H9 (cell line): Measurements from ENCODE around the gene C17orf107. TPM values are rescaled to one million over a fixed set of nuclear protein-coding genes. Genes with fewer than 3 reads are reported as not detected.

ENCODE experiments used
- DNase-seq: peaks from one replicate; pipeline ENCODE4 v3.0.0-alpha.2; 2017
- H2AFZ ChIP-seq: one replicate; pipeline ENCODE4 v1.6.1; 2013; ENCODE audit warnings: mild to moderate bottlenecking, low read length, control low read depth, moderate library complexity
- H2AK5ac ChIP-seq: 2 replicates; pipeline ENCODE4 v1.6.1; 2013; ENCODE audit warnings: low read length, control low read depth, mixed read lengths; ENCODE audit not compliant: insufficient read length
- H2BK120ac ChIP-seq: one replicate; pipeline ENCODE4 v1.6.1; 2013; ENCODE audit warnings: low read depth, mild to moderate bottlenecking, low read length, control low read depth, inconsistent platforms; ENCODE audit not compliant: poor library complexity, severe bottlenecking
- H2BK12ac ChIP-seq: 2 replicates; pipeline ENCODE4 v1.6.1; 2013; ENCODE audit warnings: low read length, control low read depth, mixed read lengths, low read depth; ENCODE audit not compliant: insufficient read length
- H2BK15ac ChIP-seq: 2 replicates; pipeline ENCODE4 v1.6.1; 2013; ENCODE audit warnings: low read depth, low read length, control low read depth
- H2BK20ac ChIP-seq: one replicate; pipeline ENCODE4 v1.6.1; 2013; ENCODE audit warnings: low read depth, mild to moderate bottlenecking, low read length, control low read depth, inconsistent platforms; ENCODE audit not compliant: poor library complexity, severe bottlenecking
- H2BK5ac ChIP-seq: 2 replicates; pipeline ENCODE4 v1.6.1; 2013; ENCODE audit warnings: low read length, control low read depth, mixed read lengths; ENCODE audit not compliant: insufficient read length
- H3K14ac ChIP-seq: 2 replicates; pipeline ENCODE4 v1.6.1; 2013; ENCODE audit warnings: low read length, control low read depth; ENCODE audit not compliant: insufficient read depth
- H3K18ac ChIP-seq: 2 replicates; pipeline ENCODE4 v1.6.1; 2013; ENCODE audit warnings: low read depth, mild to moderate bottlenecking, mixed read lengths, low read length, control low read depth; ENCODE audit not compliant: insufficient read length
- H3K23ac ChIP-seq: 2 replicates; pipeline ENCODE4 v1.6.1; 2013; ENCODE audit warnings: low read length, control low read depth, mixed read lengths, low read depth; ENCODE audit not compliant: insufficient read length
- H3K23me2 ChIP-seq: 2 replicates; pipeline ENCODE4 v1.6.1; 2013; ENCODE audit warnings: low read depth, mild to moderate bottlenecking, mixed read lengths, low read length, control low read depth; ENCODE audit not compliant: insufficient read length, poor library complexity, severe bottlenecking
- H3K27ac ChIP-seq: 2 replicates; pipeline ENCODE4 v1.5.1; 2013; ENCODE audit warnings: low read length, control low read depth, mixed read lengths, low read depth; ENCODE audit not compliant: insufficient read length
- H3K27me3 ChIP-seq: 2 replicates; pipeline ENCODE4 v1.6.1; 2013; ENCODE audit warnings: low read length, control low read depth, inconsistent platforms; ENCODE audit not compliant: insufficient read depth
- H3K4ac ChIP-seq: 2 replicates; pipeline ENCODE4 v1.6.1; 2013; ENCODE audit warnings: low read depth, mild to moderate bottlenecking, control low read depth, inconsistent platforms, low read length, moderate library complexity
- H3K4me1 ChIP-seq: 2 replicates; pipeline ENCODE4 v1.6.1; 2013; ENCODE audit warnings: low read length, control low read depth, inconsistent platforms; ENCODE audit not compliant: insufficient read depth
- H3K4me2 ChIP-seq: 2 replicates; pipeline ENCODE4 v1.6.1; 2013; ENCODE audit warnings: low read length, control low read depth, mixed read lengths; ENCODE audit not compliant: insufficient read length, insufficient read depth
- H3K56ac ChIP-seq: 2 replicates; pipeline ENCODE4 v1.6.1; 2013; ENCODE audit warnings: low read depth, mild to moderate bottlenecking, mixed read lengths, low read length, control low read depth; ENCODE audit not compliant: insufficient read length
- H3K79me1 ChIP-seq: 2 replicates; pipeline ENCODE4 v1.6.1; 2013; ENCODE audit warnings: low read depth, mild to moderate bottlenecking, moderate library complexity, low read length, control low read depth, inconsistent platforms; ENCODE audit not compliant: insufficient read depth, poor library complexity, severe bottlenecking
- H3K79me2 ChIP-seq: 2 replicates; pipeline ENCODE4 v1.6.1; 2013; ENCODE audit warnings: low read length, control low read depth, inconsistent platforms; ENCODE audit not compliant: insufficient read depth
- H3K9ac ChIP-seq: 2 replicates; pipeline ENCODE4 v1.6.1; 2013; ENCODE audit warnings: low read length, control low read depth, mixed read lengths; ENCODE audit not compliant: insufficient read length; ENCODE audit errors: extremely low read depth
- H3K9me3 ChIP-seq: one replicate; pipeline ENCODE4 v1.6.1; 2013; ENCODE audit warnings: low read depth, low read length, inconsistent platforms; ENCODE audit not compliant: control insufficient read depth
- H3T11ph ChIP-seq: one replicate; pipeline ENCODE4 v1.6.1; 2013; ENCODE audit warnings: mild to moderate bottlenecking, low read length, control low read depth, inconsistent platforms
- H4K20me1 ChIP-seq: one replicate; pipeline ENCODE4 v1.6.1; 2013; ENCODE audit not compliant: control insufficient read depth, insufficient read length, insufficient read depth
- H4K5ac ChIP-seq: 2 replicates; pipeline ENCODE4 v1.6.1; 2013; ENCODE audit warnings: low read depth, mild to moderate bottlenecking, mixed read lengths, low read length, control low read depth; ENCODE audit not compliant: insufficient read length
- H4K8ac ChIP-seq: replicated peaks from 2 replicates; pipeline ENCODE4 v1.6.1; 2013; ENCODE audit warnings: low read length, control low read depth, mixed read lengths, low read depth; ENCODE audit not compliant: insufficient read length
- H4K91ac ChIP-seq: 2 replicates; pipeline ENCODE4 v1.6.1; 2013; ENCODE audit warnings: low read depth, mild to moderate bottlenecking, moderate library complexity, mixed read lengths, low read length, control low read depth; ENCODE audit not compliant: insufficient read length
- H3K27ac Mint-ChIP-seq, 3 experiments: 2 replicates in 2 of 3; 3 replicates in 1 of 3; pipeline ENCODE4 v1.8.0; 2020 to 2021; ENCODE audit warnings: mixed read lengths in 3 of 3, mild to moderate bottlenecking in 1 of 3, moderate library complexity in 1 of 3
- H3K27me3 Mint-ChIP-seq: 2 replicates; pipeline ENCODE4 v1.8.0; 2021; ENCODE audit warnings: low read depth, mild to moderate bottlenecking, moderate library complexity, mixed read lengths
- H3K36me3 Mint-ChIP-seq, 3 experiments: 2 replicates in 2 of 3; 3 replicates in 1 of 3; pipeline ENCODE4 v1.8.0; 2020 to 2021; ENCODE audit warnings: low read depth in 3 of 3, mixed read lengths in 3 of 3; ENCODE audit not compliant: insufficient read depth in 1 of 3
- H3K4me1 Mint-ChIP-seq, 2 experiments: 2 replicates each; pipeline ENCODE4 v1.8.0; 2020; ENCODE audit warnings: mixed read lengths in 2 of 2
- H3K4me3 Mint-ChIP-seq, 2 experiments: 2 replicates in 1 of 2; 3 replicates in 1 of 2; pipeline ENCODE4 v1.8.0; 2020 to 2021; ENCODE audit warnings: mild to moderate bottlenecking in 2 of 2, mixed read lengths in 2 of 2, moderate library complexity in 1 of 2
- H3K9me3 Mint-ChIP-seq, 2 experiments: 2 replicates in 1 of 2; 3 replicates in 1 of 2; pipeline ENCODE4 v1.8.0; 2020; ENCODE audit warnings: mild to moderate bottlenecking in 2 of 2, mixed read lengths in 2 of 2, moderate library complexity in 1 of 2
- WGBS: extraction: QIAGEN DNeasy Blood & Tissue Kit; methylation state at CpG from one replicate; pipeline ENCODE4 v1.1.7; 2013; ENCODE audit warnings: missing lambda C conversion rate, low lambda C conversion rate, mixed read lengths; ENCODE audit not compliant: insufficient read length; ENCODE audit errors: extremely low coverage; 5-methylcytosine and 5-hydroxymethylcytosine counted together
- total RNA-seq: library from RNA; stranded (reverse); gene quantifications from 2 replicates; pipeline ENCODE4 v1.2.1, GENCODE V29; 2021
- TF ChIP-seq, protein P1 (sequence below): fragments of 200-600 bp; sonication (generic); conservative IDR thresholded peaks from 3 replicates; pipeline ENCODE4 v1.8.0; 2021; ENCODE audit warnings: antibody characterized with exemption, mild to moderate bottlenecking

The C17orf107 gene
- total RNA-seq, 1 experiment from 2014 or later = 4.4 TPM

DNA sequence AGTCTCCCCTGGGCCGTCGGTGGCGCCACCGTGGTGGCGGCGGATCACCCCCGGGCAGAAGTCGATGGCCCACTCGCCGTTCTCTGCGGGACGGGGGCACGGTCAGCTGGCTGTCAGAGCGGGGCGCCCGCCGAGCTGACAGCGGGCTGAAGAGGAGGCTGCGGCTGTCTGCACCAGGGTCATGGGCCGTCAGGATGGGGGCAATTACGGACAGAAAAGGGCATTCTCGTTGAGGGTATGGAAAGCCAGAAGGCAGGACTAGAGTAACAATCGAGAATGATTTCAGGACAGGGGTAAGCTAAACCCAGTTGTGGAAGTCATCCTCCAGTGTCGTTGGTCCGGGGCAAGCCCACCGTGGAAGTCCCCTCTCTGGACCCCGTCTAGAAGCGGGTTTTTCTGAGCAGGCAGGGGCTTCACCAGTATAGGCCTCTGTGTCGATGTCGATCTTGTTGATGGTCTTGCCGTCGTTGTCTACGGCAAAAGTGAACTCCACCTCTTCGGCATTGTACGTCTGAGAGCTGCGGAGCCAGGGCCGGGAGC is 1.8 kb downstream of the C17orf107 start:
- Histone ChIP-seq H2BK20ac (no peak overlapping the region), H3K4me1 (peaks cover 3% of the 10 kb centered on the region; the same call in 1 of the 2 replicates), H2BK12ac (no peak overlapping the region), H3K56ac (no peak overlapping the region), H2BK5ac (no peak overlapping the region), H3K79me2 (no peaks in the 10 kb centered on the region), H3K79me1 (no peaks in the 10 kb centered on the region), H2AFZ (no peak overlapping the region), H3K9ac (no peak overlapping the region), H3K27ac (no peak overlapping the region), H3K27me3 (no peaks in the 10 kb centered on the region), H3K9me3 (no peaks in the 10 kb centered on the region), H2BK120ac (no peak overlapping the region), H2AK5ac (no peak overlapping the region), H4K8ac (no peak overlapping the region), H4K20me1 (no peaks in the 10 kb centered on the region), H3K23ac (no peak overlapping the region), H3T11ph (no peak overlapping the region), H3K14ac (no peak overlapping the region), H3K4me2 (peak overlapping the region; percentile 13), H3K18ac (no peak overlapping the region), H2BK15ac (no peak overlapping the region), H3K23me2 (peaks cover 12% of the 10 kb centered on the region), H4K5ac (no peak overlapping the region), H4K91ac (no peak overlapping the region), H3K4ac (no peak overlapping the region)
- Mint-ChIP-seq H3K27me3 (peaks cover 13% of the 10 kb centered on the region), H3K36me3 (peaks cover 2 to 10% (median 7%) of the 10 kb centered on the region in 3 experiments; a peak in 5 of 7 replicates), H3K4me1 (peaks cover 10 to 28% of the 10 kb centered on the region in 2 experiments), H3K27ac (no peak overlapping the region), H3K9me3 (no peaks in the 10 kb centered on the region), H3K4me3 (peak overlapping the region; percentile 46 to 88)
- TF ChIP-seq, protein P1, sequence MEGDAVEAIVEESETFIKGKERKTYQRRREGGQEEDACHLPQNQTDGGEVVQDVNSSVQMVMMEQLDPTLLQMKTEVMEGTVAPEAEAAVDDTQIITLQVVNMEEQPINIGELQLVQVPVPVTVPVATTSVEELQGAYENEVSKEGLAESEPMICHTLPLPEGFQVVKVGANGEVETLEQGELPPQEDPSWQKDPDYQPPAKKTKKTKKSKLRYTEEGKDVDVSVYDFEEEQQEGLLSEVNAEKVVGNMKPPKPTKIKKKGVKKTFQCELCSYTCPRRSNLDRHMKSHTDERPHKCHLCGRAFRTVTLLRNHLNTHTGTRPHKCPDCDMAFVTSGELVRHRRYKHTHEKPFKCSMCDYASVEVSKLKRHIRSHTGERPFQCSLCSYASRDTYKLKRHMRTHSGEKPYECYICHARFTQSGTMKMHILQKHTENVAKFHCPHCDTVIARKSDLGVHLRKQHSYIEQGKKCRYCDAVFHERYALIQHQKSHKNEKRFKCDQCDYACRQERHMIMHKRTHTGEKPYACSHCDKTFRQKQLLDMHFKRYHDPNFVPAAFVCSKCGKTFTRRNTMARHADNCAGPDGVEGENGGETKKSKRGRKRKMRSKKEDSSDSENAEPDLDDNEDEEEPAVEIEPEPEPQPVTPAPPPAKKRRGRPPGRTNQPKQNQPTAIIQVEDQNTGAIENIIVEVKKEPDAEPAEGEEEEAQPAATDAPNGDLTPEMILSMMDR = no peak
- DNase-seq = no peak
- no CpG with 5 or more reads among the region's 37 CpGs for WGBS
